HepG2 (cell line): ENCODE measurements around the gene ARFGAP2. TPM values are rescaled to one million over a fixed set of nuclear protein-coding genes. Genes with fewer than 3 reads are reported as not detected.

ENCODE experiments used
- ATAC-seq: fragments of 200-7000 bp; cut with Tn5 transposase; 3 replicates; pipeline ENCODE4 v1.9.1; 2020; ENCODE audit warnings: mild to moderate bottlenecking, moderate library complexity
- BruUV-seq: library from RNA; stranded (reverse); fragments of 400-500 nt; replicated peaks from 2 replicates; lab custom pipeline; 2021; lab: Mats Ljungman, UMichigan
- CTCF ChIA-PET: fragments of 300-600 bp; formaldehyde crosslinking; extraction: SDS; loops from one replicate; lab custom pipeline; 2021; ENCODE audit warnings: low total read pairs, inconsistent platforms, low intra/inter-chr PET ratio; lab: Yijun Ruan, JAX
- POLR2A ChIA-PET: fragments of 350-600 bp; sonication (Branson Sonifier 250); formaldehyde crosslinking; loops from one replicate; lab custom pipeline; 2020; ENCODE audit warnings: antibody characterized with exemption, inconsistent platforms; lab: Yijun Ruan, JAX
- DNase-seq: peaks from one replicate; pipeline ENCODE4 v3.0.0-alpha.2; 2015; ENCODE audit warnings: low spot score
- FAIRE-seq: peaks from 3 replicates; lab custom pipeline; 2011; peaks lifted over from hg19 to GRCh38; lab: Jason Lieb, UNC
- H2AFZ ChIP-seq: one replicate; pipeline ENCODE4 v1.6.1; 2011; ENCODE audit warnings: low read length, inconsistent platforms
- H3K27ac ChIP-seq: fragments of 300-600 bp; 3 replicates; pipeline ENCODE4 v1.8.0; 2011; ENCODE audit warnings: mixed run types, mild to moderate bottlenecking, mixed read lengths, low read length, inconsistent platforms; ENCODE audit not compliant: insufficient read depth; ENCODE audit errors: extremely low read length
- H3K27me3 ChIP-seq, 2 experiments: fragments of 200-600 bp in 1 of 2; 2 replicates in 1 of 2; 3 replicates in 1 of 2; pipeline versions ENCODE4 v1.6.0 to v1.8.0; 2011; ENCODE audit warnings: low read length in 2 of 2, mild to moderate bottlenecking in 2 of 2, moderate library complexity in 2 of 2, inconsistent platforms in 1 of 2; ENCODE audit not compliant: insufficient read depth in 2 of 2, control insufficient read depth in 1 of 2
- H3K36me3 ChIP-seq, 2 experiments: fragments of 200-600 bp in 1 of 2; replicated peaks in 1 of 2; 2 replicates in 1 of 2; 3 replicates in 1 of 2; pipeline versions ENCODE4 v1.5.1 to v1.8.0; 2011; ENCODE audit warnings: low read length in 2 of 2, inconsistent platforms in 1 of 2; ENCODE audit not compliant: insufficient read depth in 2 of 2, control insufficient read depth in 1 of 2
- H3K4me1 ChIP-seq: 2 replicates; pipeline ENCODE4 v1.5.1; 2012; ENCODE audit warnings: low read length, inconsistent platforms; ENCODE audit not compliant: insufficient read depth
- H3K4me2 ChIP-seq: 2 replicates; pipeline ENCODE4 v1.6.0; 2011; ENCODE audit warnings: low read depth, low read length, inconsistent platforms
- H3K4me3 ChIP-seq, 3 experiments: fragments of 200-600 bp in 1 of 3; sonication (generic), shearing (Covaris generic) in 1 of 3; replicated peaks in 1 of 3; 2 replicates each; pipeline ENCODE4 v1.5.1; 2011 to 2016; ENCODE audit warnings: low read length in 3 of 3, inconsistent platforms in 2 of 3, low read depth in 2 of 3, mild to moderate bottlenecking in 2 of 3, control low read depth in 1 of 3, mixed read lengths in 1 of 3; ENCODE audit not compliant: insufficient read depth in 1 of 3
- H3K79me2 ChIP-seq: one replicate; pipeline ENCODE4 v1.6.1; 2011; ENCODE audit warnings: low read length, inconsistent platforms; ENCODE audit not compliant: insufficient read depth
- H3K9ac ChIP-seq: 2 replicates; pipeline ENCODE4 v1.6.0; 2011; ENCODE audit warnings: mild to moderate bottlenecking, low read depth, low read length, inconsistent platforms; ENCODE audit not compliant: insufficient read depth
- H3K9me3 ChIP-seq: 2 replicates; pipeline ENCODE4 v1.5.1; 2012; ENCODE audit warnings: mild to moderate bottlenecking, low read length
- H4K20me1 ChIP-seq: 2 replicates; pipeline ENCODE4 v1.6.0; 2011; ENCODE audit warnings: inconsistent platforms, mild to moderate bottlenecking, low read length, moderate library complexity; ENCODE audit not compliant: insufficient read depth
- FOSL2 ChIP-seq: sonication (generic); formaldehyde crosslinking; IDR thresholded peaks from 2 replicates; pipeline ENCODE4 v1.4.0; 2020; ENCODE audit warnings: missing genetic modification reagents
- HMGXB4 ChIP-seq, 2 experiments: sonication (generic) in 1 of 2; formaldehyde crosslinking in 1 of 2; IDR thresholded peaks; 2 replicates each; pipeline versions ENCODE4 v1.4.0 to v1.6.1; 2018 to 2020; ENCODE audit warnings: missing genetic modification reagents in 2 of 2, borderline replicate concordance in 1 of 2, low read depth in 1 of 2, mild to moderate bottlenecking in 1 of 2, missing biosample characterization in 1 of 2
- IRF2 ChIP-seq: IDR thresholded peaks from 2 replicates; pipeline ENCODE4 v1.6.1; 2018; ENCODE audit warnings: missing genetic modification reagents, missing compliant biosample characterization
- KDM1A ChIP-seq: IDR thresholded peaks from 2 replicates; pipeline ENCODE4 v1.6.1; 2016; ENCODE audit warnings: missing compliant biosample characterization
- PCBP1 ChIP-seq: fragments of 200-400 bp; formaldehyde crosslinking; IDR thresholded peaks from 2 replicates; pipeline ENCODE4 v1.6.1; 2017; ENCODE audit warnings: mild to moderate bottlenecking, low read depth, low read length, borderline replicate concordance
- RFXANK ChIP-seq: IDR thresholded peaks from 2 replicates; pipeline ENCODE4 v1.6.1; 2016
- RNF219 ChIP-seq: sonication (generic); formaldehyde crosslinking; IDR thresholded peaks from 2 replicates; pipeline ENCODE4 v1.5.0; 2020; ENCODE audit warnings: mild to moderate bottlenecking, missing genetic modification reagents
- SMAD3 ChIP-seq: sonication (generic); formaldehyde crosslinking; IDR thresholded peaks from 2 replicates; pipeline ENCODE4 v1.4.0; 2020; ENCODE audit warnings: missing genetic modification reagents
- SNAPC5 ChIP-seq: sonication (generic); formaldehyde crosslinking; IDR thresholded peaks from 2 replicates; pipeline ENCODE4 v1.8.1; 2023; ENCODE audit warnings: mild to moderate bottlenecking, missing genetic modification reagents, borderline replicate concordance
- SRF ChIP-seq: IDR thresholded peaks from 2 replicates; pipeline ENCODE4 v1.6.1; 2011; ENCODE audit warnings: mild to moderate bottlenecking, low read depth, low read length, moderate library complexity
- ZNF12 ChIP-seq: sonication (generic); formaldehyde crosslinking; IDR thresholded peaks from 2 replicates; pipeline ENCODE4 v1.5.0; 2020; ENCODE audit warnings: missing genetic modification reagents
- ZNF333 ChIP-seq: sonication (generic); formaldehyde crosslinking; IDR thresholded peaks from 2 replicates; pipeline ENCODE4 v1.4.0; 2020; ENCODE audit warnings: mild to moderate bottlenecking, missing genetic modification reagents, borderline replicate concordance
- ZNF597 ChIP-seq: sonication (generic); formaldehyde crosslinking; IDR thresholded peaks from 2 replicates; pipeline ENCODE4 v1.5.0; 2020; ENCODE audit warnings: missing genetic modification reagents
- WGBS: methylation state at CpG from one replicate; pipeline ENCODE4 v1.1.6; 2017; ENCODE audit warnings: low lambda C conversion rate; 5-methylcytosine and 5-hydroxymethylcytosine counted together
- in situ Hi-C: cut with HindIII; loops from 2 replicates; pipeline ENCODE4 v1.10.0; 2017; ENCODE audit warnings: low pct_unique_long_range_greater_than_20kb; ENCODE audit not compliant: extremely low pct_ligation_motif_present
- intact Hi-C: fragments of 100-400 bp; cut with micrococcal nuclease; formaldehyde crosslinking; loops from one replicate; pipeline ENCODE4 v1.10.0; 2022; ENCODE audit not compliant: unreplicated experiment
- polyA plus RNA-seq, 8 experiments: library from polyadenylated mRNA; depleted of rRNA in 3 of 8; stranded (reverse) in 7 of 8; unstranded in 1 of 8; fragments of >200 nt; fragmentation: Illumina TruSeq in 4 of 8; extraction: Trizol in 4 of 8; gene quantifications; 2 replicates each; pipeline versions ENCODE4 v1.2.1 to v1.2.3, GENCODE V29; 2011 to 2016; ENCODE audit warnings: low read depth in 4 of 8, missing spikeins in 1 of 8, mixed read lengths in 1 of 8; ENCODE audit not compliant: insufficient read depth in 1 of 8
- total RNA-seq, 5 experiments: library from RNA; depleted of rRNA; stranded (reverse); fragments of >200 nt; fragmentation: Illumina TruSeq; extraction: Trizol; gene quantifications; 2 replicates each; pipeline ENCODE4 v1.2.3, GENCODE V29; 2016; ENCODE audit warnings: low read depth in 1 of 5

The ARFGAP2 gene
- total and polyA plus RNA-seq, 2 of the 13 experiments (the other 11 are each of a cell fraction or from before 2014, with no cell fraction given), result 32.3 to 75.3 TPM

GRCh38 chr11:47207459-47207858, 30.8 kb upstream of the ARFGAP2 start:
- POLR2A ChIA-PET, result interaction anchor here (3.2 kb wide), 1 partner anchor 8 kb away, joined by 33 read pairs; the partner anchor contains the start of gene DDB2

More at GRCh38 chr11:47207459-47207858, 30.8 kb upstream of the ARFGAP2 start:
- Histone ChIP-seq H3K4me3 (no peak overlapping the region), H3K27me3 (no peaks in the 10 kb centered on the region), H3K79me2 (no peaks in the 10 kb centered on the region), H4K20me1 (no peaks in the 10 kb centered on the region), H3K4me2 (no peak overlapping the region), H2AFZ (no peak overlapping the region), H3K9ac (no peak overlapping the region), H3K4me1 (peaks cover 56% of the 10 kb centered on the region), H3K27ac (no peak overlapping the region), H3K9me3 (0 out of 2 replicates have a peak, but pooled peaks cover 6% of the 10 kb centered on the region), H3K36me3 (no peaks in the 10 kb centered on the region)
- FAIRE-seq, result no peak
- DNase-seq, result no peak
- CTCF ChIA-PET, result no interaction called here
- intact Hi-C loops (no loop called here), in situ Hi-C loops (no loop called here)
- WGBS, result 55% methylated on average over 6 of the region's 6 CpGs
- BruUV-seq, result no TSS peak
- no peak for ATAC-seq
- no peak for TF ChIP-seq ZNF12 (CRISPR knock-in tag)
- no peak for TF ChIP-seq HMGXB4 (CRISPR knock-in tag; IDR thresholded peaks at IDR 0.05; ENCODE audit: borderline replicate concordance in 1 of 2, low read depth in 1 of 2)
- no peak for TF ChIP-seq IRF2 (CRISPR knock-in tag)
- TF ChIP-seq PCBP1, result no peak
- TF ChIP-seq ZNF333 (CRISPR knock-in tag), result no peak
- TF ChIP-seq RFXANK, result no peak
- no peak for TF ChIP-seq SMAD3 (CRISPR knock-in tag)
- no peak for TF ChIP-seq SNAPC5
- TF ChIP-seq KDM1A, result no peak
- no peak for TF ChIP-seq ZNF597 (CRISPR knock-in tag)
- no peak for TF ChIP-seq FOSL2 (CRISPR knock-in tag)
- no peak for TF ChIP-seq SRF
- TF ChIP-seq RNF219 (CRISPR knock-in tag), result no peak
